Pancreas (tissue), 10 donors: Measurements from ENCODE around the gene GRM7. TPM values are rescaled to one million over a fixed set of nuclear protein-coding genes. Genes with fewer than 3 reads are reported as not detected.

Experiments used
- ATAC-seq, 4 donors: fragments of 200-7000 bp; cut with Tn5 transposase; one replicate each; pipeline versions ENCODE4 v1.8.0 to v1.9.1; 2020; ENCODE audit warnings: mild to moderate bottlenecking in 4 of 4, moderate library complexity in 4 of 4
- DNase-seq, 6 donors: peaks; one replicate each; pipeline ENCODE4 v3.0.0-alpha.2; 2020
- FAIRE-seq: peaks from 2 replicates; lab custom pipeline; 2012; peaks lifted over from hg19 to GRCh38; lab: Jason Lieb, UNC
- H3K27ac ChIP-seq, 4 donors: fragments of 200-600 bp; sonication (generic); 1 replicate in 3 of 4; 2 replicates in 1 of 4; pipeline versions ENCODE4 v1.5.0 to v1.8.0; 2020
- H3K27me3 ChIP-seq, 4 donors: fragments of 200-600 bp; one replicate each; pipeline ENCODE4 v1.8.0; 2021
- H3K36me3 ChIP-seq, 3 donors: fragments of 200-600 bp; sonication (generic) in 1 of 3; one replicate each; pipeline versions ENCODE4 v1.5.0 to v1.8.0; 2020 to 2021
- H3K4me1 ChIP-seq, 3 donors: fragments of 200-600 bp; one replicate each; pipeline ENCODE4 v1.8.0; 2021
- H3K4me3 ChIP-seq, 4 donors: fragments of 200-600 bp; sonication (generic) in 2 of 4; one replicate each; pipeline versions ENCODE4 v1.5.0 to v1.8.0; 2020 to 2021
- H3K9me3 ChIP-seq, 4 donors: fragments of 200-600 bp; one replicate each; pipeline ENCODE4 v1.8.0; 2021
- WGBS, 2 donors: extraction: QIAGEN DNeasy Blood & Tissue Kit; methylation state at CpG; one replicate each; pipeline ENCODE4 v1.1.7; 2013; 5-methylcytosine and 5-hydroxymethylcytosine counted together
- intact Hi-C, 3 donors: fragments of 100-400 bp; cut with DNase I; formaldehyde crosslinking; loops; one replicate each; pipeline versions ENCODE4 v1.11.1 to v1.14.2; 2022
- polyA plus RNA-seq, 2 donors: library from polyadenylated mRNA; stranded (reverse); fragments of 200-250 nt; gene quantifications; one replicate each; pipeline ENCODE4 v1.2.3, GENCODE V29; 2013
- total RNA-seq, 6 donors: library from RNA; stranded (reverse); fragmentation: NEBNext Ultra II Directional in 4 of 6; extraction: Animal tissue kit (Norgen Biotek cat#: 25700) in 4 of 6; gene quantifications; one replicate each; pipeline versions ENCODE4 v1.2.1 to v1.2.4, GENCODE V29; 2021 to 2023
- TF ChIP-seq, protein P1 (sequence below), 4 donors: fragments of 200-600 bp; sonication (generic) in 3 of 4; IDR thresholded peaks; one replicate each; pipeline versions ENCODE4 v1.5.0 to v1.8.0; 2021; ENCODE audit warnings: antibody characterized with exemption in 4 of 4
- donor health status: healthy with polysubstance abuse.
- donor health status: DM: no; HTN: no; CAD: no; lungs with moderate emphysema.
- donor health status: DM: no; HTN: no; CAD: no.
- donor health status: control.
- donor health status: control.
- donor health status: Bipolar disorder and iron deficiency.
- donor health status: DM: yes; HTN: yes; CAD: no.
- donor health status: DM: no; HTN: no; CAD: no.
- donor health status: DM: no; HTN: no; CAD: no.
- donor health status: DM: yes; HTN: yes; CAD: no.

The GRM7 gene
- total and polyA plus RNA-seq, 8 donors: 0.03 to 0.28 (median 0.18) TPM; not detected in 4

GRCh38 chr3:7209098-7209497 is 348.2 kb downstream of the GRM7 start:
- intact Hi-C loops: no loop called here
- Histone ChIP-seq H3K36me3 (no peaks in the 10 kb centered on the region), H3K4me1 (no peaks in the 10 kb centered on the region), H3K27me3 (no peaks in the 10 kb centered on the region), H3K27ac (no peak overlapping the region), H3K9me3 (no peaks in the 10 kb centered on the region), H3K4me3 (no peak overlapping the region)
- ATAC-seq (no peak), FAIRE-seq (no peak), DNase-seq (no peak)
- TF ChIP-seq, protein P1, sequence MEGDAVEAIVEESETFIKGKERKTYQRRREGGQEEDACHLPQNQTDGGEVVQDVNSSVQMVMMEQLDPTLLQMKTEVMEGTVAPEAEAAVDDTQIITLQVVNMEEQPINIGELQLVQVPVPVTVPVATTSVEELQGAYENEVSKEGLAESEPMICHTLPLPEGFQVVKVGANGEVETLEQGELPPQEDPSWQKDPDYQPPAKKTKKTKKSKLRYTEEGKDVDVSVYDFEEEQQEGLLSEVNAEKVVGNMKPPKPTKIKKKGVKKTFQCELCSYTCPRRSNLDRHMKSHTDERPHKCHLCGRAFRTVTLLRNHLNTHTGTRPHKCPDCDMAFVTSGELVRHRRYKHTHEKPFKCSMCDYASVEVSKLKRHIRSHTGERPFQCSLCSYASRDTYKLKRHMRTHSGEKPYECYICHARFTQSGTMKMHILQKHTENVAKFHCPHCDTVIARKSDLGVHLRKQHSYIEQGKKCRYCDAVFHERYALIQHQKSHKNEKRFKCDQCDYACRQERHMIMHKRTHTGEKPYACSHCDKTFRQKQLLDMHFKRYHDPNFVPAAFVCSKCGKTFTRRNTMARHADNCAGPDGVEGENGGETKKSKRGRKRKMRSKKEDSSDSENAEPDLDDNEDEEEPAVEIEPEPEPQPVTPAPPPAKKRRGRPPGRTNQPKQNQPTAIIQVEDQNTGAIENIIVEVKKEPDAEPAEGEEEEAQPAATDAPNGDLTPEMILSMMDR (IDR thresholded peaks at IDR 0.05): no peak

DNA sequence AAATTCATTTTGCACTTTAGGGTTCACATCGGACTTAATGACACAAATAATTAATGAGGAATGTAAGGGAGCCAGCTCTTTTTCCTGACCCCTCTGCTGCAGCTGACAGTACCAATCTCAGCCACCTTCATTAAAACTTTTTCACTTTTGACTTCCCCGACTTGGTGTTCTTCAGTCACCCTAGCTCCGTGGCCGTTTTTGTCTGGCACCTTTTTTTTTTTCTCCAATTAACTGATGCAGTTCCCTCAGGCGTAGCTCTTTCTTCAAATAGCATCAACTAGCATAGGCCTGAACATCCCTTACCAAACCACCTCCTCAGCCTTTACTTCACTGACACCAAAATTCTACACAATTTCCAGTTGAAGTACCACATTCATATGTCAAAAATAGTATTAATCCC is 350.8 kb downstream of the GRM7 start:
- DNase-seq: no peak
- Histone ChIP-seq H3K9me3 (no peaks in the 10 kb centered on the region), H3K36me3 (no peaks in the 10 kb centered on the region), H3K4me3 (no peak overlapping the region), H3K4me1 (no peaks in the 10 kb centered on the region), H3K27ac (no peak overlapping the region), H3K27me3 (no peaks in the 10 kb centered on the region)
- intact Hi-C loops: no loop called here
- TF ChIP-seq, protein P1 (IDR thresholded peaks at IDR 0.05): no peak
- no peak for ATAC-seq
- no peak for FAIRE-seq
- 52 to 61% methylated on average over 5 of the region's 5 CpGs for WGBS, 2 donors

DNA sequence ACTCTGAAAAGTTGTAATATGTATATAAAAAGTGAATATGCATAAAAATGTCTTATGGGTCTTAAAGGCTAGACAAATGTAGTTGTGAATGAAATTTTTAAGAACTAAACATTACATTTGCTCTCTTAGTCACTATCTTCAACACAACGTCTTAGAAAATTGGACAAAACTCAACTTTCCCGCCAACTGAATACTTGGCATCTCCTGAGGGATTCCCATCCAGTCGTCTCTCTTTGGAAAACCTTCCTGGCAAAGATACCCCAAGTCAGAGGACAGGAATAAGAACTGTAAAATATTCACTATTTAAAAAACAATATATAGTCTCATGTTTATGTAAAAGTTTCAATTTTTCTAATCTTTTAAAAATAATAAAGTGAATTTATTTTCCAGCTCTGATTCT is 354.8 kb downstream of the GRM7 start:
- no peak for DNase-seq
- Histone ChIP-seq H3K27ac (no peak overlapping the region), H3K27me3 (no peaks in the 10 kb centered on the region), H3K4me3 (no peak overlapping the region), H3K36me3 (no peaks in the 10 kb centered on the region), H3K4me1 (no peaks in the 10 kb centered on the region), H3K9me3 (no peaks in the 10 kb centered on the region)
- intact Hi-C loops: no loop called here
- TF ChIP-seq, protein P1 (IDR thresholded peaks at IDR 0.05): no peak
- ATAC-seq: no peak
- FAIRE-seq: no peak
- 44 to 55% methylated on average over 3 of the region's 3 CpGs for WGBS, 2 donors

DNA sequence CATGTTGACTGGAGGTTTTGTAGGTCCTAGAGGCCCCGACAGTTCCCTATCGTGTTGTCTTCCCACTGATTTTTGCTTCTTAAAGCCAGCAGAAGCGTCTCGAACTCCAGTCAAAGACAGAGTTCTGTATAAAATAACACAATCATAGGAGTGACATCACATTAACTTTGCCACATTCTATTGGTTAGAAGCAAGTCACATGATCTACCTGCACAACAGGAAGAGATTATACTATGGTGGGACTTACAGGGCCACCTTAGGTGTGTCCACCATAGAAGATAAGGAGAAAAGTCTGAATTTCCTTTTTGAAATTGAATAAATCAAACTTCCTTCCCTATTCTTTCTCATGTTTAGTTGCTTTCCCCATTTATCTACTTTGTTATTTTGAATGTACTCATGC is 365.5 kb downstream of the GRM7 start:
- whole genome bisulfite sequencing, 2 donors: 90 to 99% methylated on average over 4 of the region's 4 CpGs
- TF ChIP-seq, protein P1 (IDR thresholded peaks at IDR 0.05): no peak
- Histone ChIP-seq H3K4me1 (no peaks in the 10 kb centered on the region), H3K9me3 (no peaks in the 10 kb centered on the region), H3K36me3 (no peaks in the 10 kb centered on the region), H3K4me3 (no peak overlapping the region), H3K27ac (no peak overlapping the region), H3K27me3 (no peaks in the 10 kb centered on the region)
- no peak for FAIRE-seq
- no peak for ATAC-seq
- no peak for DNase-seq
- intact Hi-C loops: no loop called here

DNA sequence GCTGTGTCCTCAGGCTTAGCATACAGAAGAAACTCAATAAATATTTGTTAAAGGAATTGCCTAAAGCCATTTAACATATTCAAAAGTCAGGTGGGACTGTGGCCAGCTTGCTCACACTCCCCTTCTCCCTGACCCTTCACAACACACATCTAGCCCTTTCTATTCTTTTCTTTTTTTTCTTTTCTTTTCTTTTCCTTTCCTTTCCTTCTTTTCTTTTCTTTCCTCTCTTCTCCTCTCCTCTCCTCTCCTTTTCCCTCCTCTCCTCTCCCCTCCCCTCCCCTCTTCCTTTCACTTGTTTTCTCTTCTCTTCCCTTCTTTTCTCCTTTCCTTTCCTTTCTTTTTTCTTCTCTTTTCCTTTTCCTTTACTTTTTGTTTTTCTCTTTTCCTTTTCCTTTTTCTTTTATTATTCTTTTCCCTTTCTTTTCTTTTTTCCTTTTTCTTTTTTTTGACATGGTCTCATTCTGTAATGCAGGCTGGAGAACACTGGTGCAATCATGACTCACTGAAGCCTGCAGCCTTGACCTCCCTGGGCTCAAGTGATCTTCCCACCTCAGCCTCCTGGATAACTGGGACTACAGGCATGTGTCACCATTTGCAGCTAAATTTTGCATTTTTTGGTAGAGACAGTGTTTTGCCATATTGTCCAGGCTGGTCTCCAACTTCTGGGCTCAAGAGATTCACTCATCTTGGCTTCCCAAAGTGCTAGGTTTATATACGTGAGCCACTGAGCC is 377.8 kb downstream of the GRM7 start:
- no peak for ATAC-seq
- Histone ChIP-seq H3K4me1 (peaks cover 0 to 10% (median 6%) of the 10 kb centered on the region in 3 donors), H3K27me3 (no peaks in the 10 kb centered on the region), H3K9me3 (no peaks in the 10 kb centered on the region), H3K36me3 (no peaks in the 10 kb centered on the region), H3K4me3 (no peak overlapping the region), H3K27ac (no peak overlapping the region)
- 37 to 93% methylated on average over 1 of the region's 1 CpG for WGBS, 2 donors
- TF ChIP-seq, protein P1 (IDR thresholded peaks at IDR 0.05): no peak
- intact Hi-C loops: no loop called here
- no peak for FAIRE-seq
- no peak for DNase-seq
